Nephron progenitor cell (in vitro differentiated cells): ENCODE measurements around the gene RICTOR.

Source experiments
- DNase-seq: peaks from one replicate; pipeline ENCODE4 v3.0.0; 2021
- H3K27ac Mint-ChIP-seq: 2 replicates; pipeline ENCODE4 v1.8.0; 2021; ENCODE audit warnings: mild to moderate bottlenecking, moderate library complexity, mixed read lengths
- H3K27me3 Mint-ChIP-seq: 2 replicates; pipeline ENCODE4 v1.8.0; 2021; ENCODE audit warnings: mild to moderate bottlenecking, low read depth, mixed read lengths; ENCODE audit not compliant: poor library complexity
- H3K36me3 Mint-ChIP-seq: 2 replicates; pipeline ENCODE4 v1.8.0; 2021; ENCODE audit warnings: low read depth, mixed read lengths
- H3K4me1 Mint-ChIP-seq: 2 replicates; pipeline ENCODE4 v1.8.0; 2021; ENCODE audit warnings: mixed read lengths
- H3K4me3 Mint-ChIP-seq: 2 replicates; pipeline ENCODE4 v1.8.0; 2021; ENCODE audit warnings: mild to moderate bottlenecking, moderate library complexity, mixed read lengths
- H3K9me3 Mint-ChIP-seq: 2 replicates; pipeline ENCODE4 v1.8.0; 2021; ENCODE audit warnings: mild to moderate bottlenecking, moderate library complexity, mixed read lengths
- TF ChIP-seq, protein P1 (sequence below): fragments of 200-600 bp; sonication (generic); IDR thresholded peaks from 2 replicates; pipeline ENCODE4 v1.5.0; 2021; ENCODE audit warnings: antibody characterized with exemption

The RICTOR gene

DNA sequence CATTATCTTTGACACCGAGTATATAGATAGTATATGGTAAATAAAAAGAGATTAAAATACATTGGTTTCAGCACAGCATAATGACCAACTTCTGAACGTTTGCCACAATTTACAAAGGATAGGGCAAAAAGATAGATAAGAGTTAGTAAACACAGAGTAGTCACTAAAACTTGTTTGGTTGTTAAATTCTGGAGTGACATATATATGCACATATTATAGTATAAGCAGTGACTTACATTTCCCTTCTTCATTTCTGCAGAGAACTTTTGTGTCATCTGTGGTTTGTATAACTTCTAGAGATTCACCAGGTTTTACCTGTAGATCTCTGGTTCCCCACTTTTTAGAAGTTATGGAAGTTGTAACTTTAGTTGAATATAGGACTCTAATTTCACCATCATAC lies 44.4 kb upstream of the RICTOR start:
- TF ChIP-seq, protein P1, sequence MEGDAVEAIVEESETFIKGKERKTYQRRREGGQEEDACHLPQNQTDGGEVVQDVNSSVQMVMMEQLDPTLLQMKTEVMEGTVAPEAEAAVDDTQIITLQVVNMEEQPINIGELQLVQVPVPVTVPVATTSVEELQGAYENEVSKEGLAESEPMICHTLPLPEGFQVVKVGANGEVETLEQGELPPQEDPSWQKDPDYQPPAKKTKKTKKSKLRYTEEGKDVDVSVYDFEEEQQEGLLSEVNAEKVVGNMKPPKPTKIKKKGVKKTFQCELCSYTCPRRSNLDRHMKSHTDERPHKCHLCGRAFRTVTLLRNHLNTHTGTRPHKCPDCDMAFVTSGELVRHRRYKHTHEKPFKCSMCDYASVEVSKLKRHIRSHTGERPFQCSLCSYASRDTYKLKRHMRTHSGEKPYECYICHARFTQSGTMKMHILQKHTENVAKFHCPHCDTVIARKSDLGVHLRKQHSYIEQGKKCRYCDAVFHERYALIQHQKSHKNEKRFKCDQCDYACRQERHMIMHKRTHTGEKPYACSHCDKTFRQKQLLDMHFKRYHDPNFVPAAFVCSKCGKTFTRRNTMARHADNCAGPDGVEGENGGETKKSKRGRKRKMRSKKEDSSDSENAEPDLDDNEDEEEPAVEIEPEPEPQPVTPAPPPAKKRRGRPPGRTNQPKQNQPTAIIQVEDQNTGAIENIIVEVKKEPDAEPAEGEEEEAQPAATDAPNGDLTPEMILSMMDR, result no peak
- no peak overlapping the region for H3K27ac Mint-ChIP-seq
- H3K4me3 Mint-ChIP-seq, result no peak overlapping the region
- DNase-seq, result no peak
- H3K36me3 Mint-ChIP-seq, result no peaks in the 10 kb centered on the region
- no peaks in the 10 kb centered on the region for H3K4me1 Mint-ChIP-seq
- H3K27me3 Mint-ChIP-seq, result no peaks in the 10 kb centered on the region
- no peaks in the 10 kb centered on the region for H3K9me3 Mint-ChIP-seq

DNA sequence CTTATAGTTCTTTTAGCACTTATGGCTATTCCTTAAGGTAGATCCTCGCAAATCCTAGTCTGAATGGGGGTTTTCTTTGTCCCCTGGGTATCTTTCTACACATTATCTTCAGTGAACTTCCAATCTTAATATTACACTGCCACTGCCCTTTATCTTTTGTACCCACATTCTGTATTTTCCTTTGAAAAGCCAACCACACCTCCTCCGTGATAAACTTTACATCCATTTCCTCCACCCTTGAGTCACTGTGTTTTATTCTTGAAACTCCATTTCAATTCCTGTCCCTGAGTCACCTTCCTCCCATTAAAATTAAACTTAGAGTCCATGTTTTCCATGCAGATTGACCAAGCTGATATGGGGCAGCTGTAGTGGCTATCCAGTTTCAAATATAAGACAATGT lies 43.2 kb upstream of the RICTOR start:
- no peak overlapping the region for H3K4me3 Mint-ChIP-seq
- TF ChIP-seq, protein P1, result no peak
- H3K36me3 Mint-ChIP-seq, result no peaks in the 10 kb centered on the region
- no peaks in the 10 kb centered on the region for H3K27me3 Mint-ChIP-seq
- no peak overlapping the region for H3K27ac Mint-ChIP-seq
- DNase-seq, result no peak
- H3K9me3 Mint-ChIP-seq, result no peaks in the 10 kb centered on the region
- no peaks in the 10 kb centered on the region for H3K4me1 Mint-ChIP-seq

- Mint-ChIP-seq H3K4me1 (no peaks in the 10 kb centered on the region), H3K4me3 (no peak overlapping the region), H3K27me3 (no peaks in the 10 kb centered on the region), H3K36me3 (no peaks in the 10 kb centered on the region), H3K9me3 (no peaks in the 10 kb centered on the region), H3K27ac (no peak overlapping the region)
- TF ChIP-seq, protein P1, result no peak
- no peak for DNase-seq
Measured at GRCh38 chr5:39116344-39117170, 42.4 kb upstream of the RICTOR start.

DNA sequence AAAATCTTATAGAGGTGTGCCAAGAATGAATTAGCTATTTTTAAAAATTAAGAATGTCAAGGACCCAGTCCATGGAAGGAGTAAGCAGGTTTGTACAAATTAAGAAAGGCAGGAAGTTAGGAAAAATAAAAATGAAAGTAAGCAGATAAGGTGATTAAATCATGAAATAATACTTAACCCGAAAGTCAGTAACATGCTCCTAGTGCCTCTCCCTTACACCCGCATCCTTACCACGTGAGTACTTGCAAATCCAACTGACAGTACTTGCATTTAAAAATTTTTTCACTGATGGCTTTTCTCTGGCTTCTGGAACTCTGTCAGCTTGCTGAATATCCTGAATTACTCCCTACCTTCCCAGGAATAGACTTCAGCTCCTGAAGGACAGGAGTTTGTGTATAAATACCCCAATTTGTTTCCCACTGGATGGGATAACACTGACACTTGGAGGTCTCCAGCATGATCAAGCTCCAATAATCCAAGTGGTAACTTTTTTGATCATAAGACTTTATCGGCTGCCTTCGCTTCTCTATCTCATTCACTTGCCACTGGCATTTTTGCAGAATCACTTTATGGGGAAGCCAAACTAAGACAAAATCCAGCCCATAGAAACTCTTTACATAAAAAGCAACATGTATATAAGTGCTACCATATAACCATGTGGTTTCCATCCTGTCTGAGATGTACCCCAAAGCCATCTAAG lies 41.6 kb upstream of the RICTOR start:
- Mint-ChIP-seq H3K27ac (no peak overlapping the region), H3K27me3 (no peaks in the 10 kb centered on the region), H3K4me1 (no peaks in the 10 kb centered on the region), H3K4me3 (no peak overlapping the region), H3K9me3 (no peaks in the 10 kb centered on the region), H3K36me3 (no peaks in the 10 kb centered on the region)
- no peak for DNase-seq
- TF ChIP-seq, protein P1, result no peak

GRCh38 chr5:39114155-39114554 lies 40.0 kb upstream of the RICTOR start:
- no peaks in the 10 kb centered on the region for H3K9me3 Mint-ChIP-seq
- H3K36me3 Mint-ChIP-seq, result no peaks in the 10 kb centered on the region
- H3K27ac Mint-ChIP-seq, result no peak overlapping the region
- H3K4me3 Mint-ChIP-seq, result no peak overlapping the region
- no peaks in the 10 kb centered on the region for H3K27me3 Mint-ChIP-seq
- DNase-seq, result no peak
- H3K4me1 Mint-ChIP-seq, result no peaks in the 10 kb centered on the region
- TF ChIP-seq, protein P1, result no peak
